OCI-LY1 (cell line): Measurements from ENCODE around the gene ZNF451.
A peak's percentile ranks its signal among the peaks of the same experiment; 100 is the strongest.
"Not testable (repeated sequence)": the region's sequence is repeated elsewhere in the genome, so short reads cannot be mapped to it uniquely, and the experiment has no call there.

Source experiments
- H2AFZ ChIP-seq: fragments of 200-600 bp; sonication (generic), shearing (Covaris generic); 2 replicates; pipeline ENCODE4 v1.6.0; 2014; ENCODE audit warnings: antibody characterized with exemption, mild to moderate bottlenecking, low read length
- H3F3A ChIP-seq: fragments of 200-600 bp; sonication (generic), shearing (Covaris generic); 2 replicates; pipeline ENCODE4 v1.6.0; 2014; ENCODE audit warnings: mild to moderate bottlenecking, antibody characterized with exemption, low read length, moderate library complexity; ENCODE audit not compliant: insufficient read depth
- H3K27ac ChIP-seq: fragments of 200-600 bp; sonication (generic); 2 replicates; pipeline ENCODE4 v1.5.1; 2014; ENCODE audit warnings: low read length, mixed run types, mild to moderate bottlenecking, low read depth; ENCODE audit not compliant: poor library complexity, severe bottlenecking
- H3K27me3 ChIP-seq: fragments of 200-600 bp; sonication (generic); 2 replicates; pipeline ENCODE4 v1.6.0; 2014; ENCODE audit warnings: antibody characterized with exemption, mild to moderate bottlenecking, low read length, moderate library complexity; ENCODE audit not compliant: insufficient read depth
- H3K36me3 ChIP-seq: fragments of 200-600 bp; sonication (generic); 2 replicates; pipeline ENCODE4 v1.6.1; 2014; ENCODE audit warnings: mild to moderate bottlenecking, antibody characterized with exemption, low read length, moderate library complexity, mixed read lengths; ENCODE audit not compliant: insufficient read depth
- H3K4me1 ChIP-seq: fragments of 200-600 bp; sonication (generic); 2 replicates; pipeline ENCODE4 v1.5.1; 2014; ENCODE audit warnings: mild to moderate bottlenecking, low read length, moderate library complexity; ENCODE audit not compliant: insufficient read depth, severe bottlenecking
- H3K4me2 ChIP-seq: fragments of 200-600 bp; sonication (generic), shearing (Covaris generic); 2 replicates; pipeline ENCODE4 v1.6.1; 2014; ENCODE audit warnings: low read length
- H3K4me3 ChIP-seq: fragments of 200-600 bp; sonication (generic); 2 replicates; pipeline ENCODE4 v1.5.1; 2014; ENCODE audit warnings: low read length, low read depth, mild to moderate bottlenecking, mixed read lengths; ENCODE audit not compliant: poor library complexity, severe bottlenecking
- H3K79me2 ChIP-seq: fragments of 200-600 bp; shearing (Covaris generic); 2 replicates; pipeline ENCODE4 v1.6.1; 2016; ENCODE audit warnings: mixed run types, low read length, mixed read lengths; ENCODE audit not compliant: insufficient read depth
- H3K9ac ChIP-seq: fragments of 200-600 bp; sonication (generic), shearing (Covaris generic); 2 replicates; pipeline ENCODE4 v1.6.1; 2014; ENCODE audit warnings: mild to moderate bottlenecking, low read length, mixed read lengths
- H3K9me2 ChIP-seq: fragments of 200-600 bp; sonication (generic), shearing (Covaris generic); 2 replicates; pipeline ENCODE4 v1.6.1; 2014; ENCODE audit warnings: low read depth, mild to moderate bottlenecking, low read length, mixed read lengths
- H3K9me3 ChIP-seq: fragments of 200-600 bp; shearing (Covaris generic); 2 replicates; pipeline ENCODE4 v1.6.1; 2014; ENCODE audit warnings: low read length, mixed read lengths
- H4K20me1 ChIP-seq: fragments of 200-600 bp; sonication (generic), shearing (Covaris generic); 2 replicates; pipeline ENCODE4 v1.6.0; 2016; ENCODE audit warnings: mild to moderate bottlenecking, low read length; ENCODE audit not compliant: insufficient read depth
- EZH2 ChIP-seq: fragments of 200-600 bp; sonication (generic), shearing (Covaris generic); IDR thresholded peaks from 2 replicates; pipeline ENCODE4 v1.8.0; 2017; ENCODE audit warnings: borderline replicate concordance, mixed run types, mild to moderate bottlenecking, antibody characterized with exemption, low read length, moderate library complexity, mixed read lengths
- TF ChIP-seq, protein P1 (sequence below): fragments of 200-600 bp; sonication (generic), shearing (Covaris generic); IDR thresholded peaks from 2 replicates; pipeline ENCODE4 v1.5.1; 2017; ENCODE audit warnings: mild to moderate bottlenecking, antibody characterized with exemption, low read length, moderate library complexity, mixed read lengths

The ZNF451 gene

DNA sequence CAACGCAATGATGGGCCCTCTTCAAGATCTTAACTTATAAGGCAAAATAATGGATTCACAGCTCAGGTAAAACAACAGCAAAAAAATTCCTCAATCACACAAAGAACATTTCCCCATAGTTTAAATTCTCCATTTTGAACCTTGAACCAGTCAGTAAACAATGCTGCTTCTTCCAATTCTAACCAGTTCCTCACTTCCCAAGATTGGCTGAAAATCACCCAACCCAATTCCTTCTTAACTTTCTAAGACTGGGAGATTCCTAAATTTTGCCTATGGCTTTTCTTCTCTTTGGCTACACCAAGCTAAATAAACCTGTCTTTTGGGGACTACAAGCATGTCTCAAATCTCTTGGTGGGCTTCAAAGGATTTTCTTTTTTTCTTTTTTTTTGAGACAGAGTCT lies 3.1 kb upstream of the ZNF451 start:
- H3K4me1 ChIP-seq, result peaks cover 14% of the 10 kb centered on the region
- no peak overlapping the region for H3K4me2 ChIP-seq
- H3F3A ChIP-seq, result no peaks in the 10 kb centered on the region

GRCh38 chr6:57087916-57088315 lies 2.1 kb upstream of the ZNF451 start:
- peaks cover 12% of the 10 kb centered on the region for H3K36me3 ChIP-seq
- TF ChIP-seq, protein P1, sequence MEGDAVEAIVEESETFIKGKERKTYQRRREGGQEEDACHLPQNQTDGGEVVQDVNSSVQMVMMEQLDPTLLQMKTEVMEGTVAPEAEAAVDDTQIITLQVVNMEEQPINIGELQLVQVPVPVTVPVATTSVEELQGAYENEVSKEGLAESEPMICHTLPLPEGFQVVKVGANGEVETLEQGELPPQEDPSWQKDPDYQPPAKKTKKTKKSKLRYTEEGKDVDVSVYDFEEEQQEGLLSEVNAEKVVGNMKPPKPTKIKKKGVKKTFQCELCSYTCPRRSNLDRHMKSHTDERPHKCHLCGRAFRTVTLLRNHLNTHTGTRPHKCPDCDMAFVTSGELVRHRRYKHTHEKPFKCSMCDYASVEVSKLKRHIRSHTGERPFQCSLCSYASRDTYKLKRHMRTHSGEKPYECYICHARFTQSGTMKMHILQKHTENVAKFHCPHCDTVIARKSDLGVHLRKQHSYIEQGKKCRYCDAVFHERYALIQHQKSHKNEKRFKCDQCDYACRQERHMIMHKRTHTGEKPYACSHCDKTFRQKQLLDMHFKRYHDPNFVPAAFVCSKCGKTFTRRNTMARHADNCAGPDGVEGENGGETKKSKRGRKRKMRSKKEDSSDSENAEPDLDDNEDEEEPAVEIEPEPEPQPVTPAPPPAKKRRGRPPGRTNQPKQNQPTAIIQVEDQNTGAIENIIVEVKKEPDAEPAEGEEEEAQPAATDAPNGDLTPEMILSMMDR, result no peak
- TF ChIP-seq EZH2, result no peak
- no peak overlapping the region for H3K9ac ChIP-seq
- no peak overlapping the region for H2AFZ ChIP-seq
- H3F3A ChIP-seq, result no peaks in the 10 kb centered on the region
- peaks cover 3% of the 10 kb centered on the region; the same call in 1 of the 2 replicates for H4K20me1 ChIP-seq
- no peaks in the 10 kb centered on the region for H3K9me2 ChIP-seq
- H3K27me3 ChIP-seq, result no peaks in the 10 kb centered on the region
- no peak overlapping the region for H3K27ac ChIP-seq
- H3K9me3 ChIP-seq, result no peaks in the 10 kb centered on the region
- peaks cover 25% of the 10 kb centered on the region for H3K4me1 ChIP-seq
- no peak overlapping the region for H3K4me2 ChIP-seq
- H3K79me2 ChIP-seq, result peaks cover 17% of the 10 kb centered on the region
- no peak overlapping the region for H3K4me3 ChIP-seq

More for the DNA sequence above, 3.1 kb upstream of the ZNF451 start:
- Histone ChIP-seq H3K9me3 (no peaks in the 10 kb centered on the region), H4K20me1 (no peaks in the 10 kb centered on the region), H3K79me2 (peaks cover 6% of the 10 kb centered on the region), H3K36me3 (peaks cover 1% of the 10 kb centered on the region; the same call in 1 of the 2 replicates), H2AFZ (no peak overlapping the region), H3K27ac (no peak overlapping the region), H3K9ac (no peak overlapping the region), H3K4me3 (no peak overlapping the region), H3K9me2 (no peaks in the 10 kb centered on the region), H3K27me3 (no peaks in the 10 kb centered on the region)
- TF ChIP-seq, protein P1, result no peak
- no peak for TF ChIP-seq EZH2

DNA sequence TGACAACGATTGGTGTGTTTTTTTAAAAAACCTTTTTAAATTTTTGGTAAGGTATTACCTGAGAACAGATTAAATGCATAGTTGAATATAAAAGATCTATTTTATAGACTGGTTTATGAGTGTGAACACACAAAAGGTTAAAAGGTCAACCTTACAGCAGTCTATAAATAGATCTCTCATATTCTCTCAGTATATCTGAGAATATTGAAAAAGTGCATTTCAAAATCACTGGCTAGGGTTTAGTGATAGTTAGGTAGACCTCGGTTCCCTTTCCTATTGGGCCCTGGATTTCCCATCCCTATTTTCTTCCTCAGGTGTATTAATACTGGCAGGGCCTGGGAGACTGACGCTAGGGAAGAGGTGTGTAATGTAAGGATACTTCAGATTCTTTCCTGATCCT lies 723 bp upstream of the ZNF451 start:
- no peaks in the 10 kb centered on the region for H3F3A ChIP-seq

DNA sequence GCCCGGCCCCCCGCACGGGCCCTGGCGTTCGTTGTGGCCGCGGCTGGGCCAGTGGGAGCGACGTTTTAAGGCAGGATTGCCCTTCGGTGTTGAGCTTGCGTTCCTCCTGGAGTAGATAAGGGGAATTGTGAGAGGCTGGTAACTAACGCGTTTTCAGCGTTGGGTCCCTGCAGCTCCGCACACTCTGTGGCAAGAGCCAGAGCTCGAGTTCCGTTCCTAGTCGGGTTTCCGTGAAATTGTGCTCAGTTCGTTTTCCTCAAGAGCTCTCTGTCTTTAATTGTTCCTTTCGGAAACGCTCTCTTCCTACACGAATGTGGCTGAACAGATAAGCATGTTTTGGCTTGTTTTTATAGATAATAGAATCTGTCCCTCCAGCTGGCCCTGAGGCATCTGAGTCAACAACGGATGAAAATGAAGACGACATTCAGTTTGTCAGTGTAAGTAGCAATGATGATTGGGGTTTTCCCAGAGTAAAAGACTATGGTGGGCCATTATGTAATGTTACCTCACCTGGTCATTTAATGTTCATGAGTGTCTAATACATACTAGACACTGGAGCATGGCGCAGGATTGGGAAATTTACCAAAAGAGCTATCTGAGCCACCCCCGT lies 575 bp downstream of the ZNF451 start:
- H2AFZ ChIP-seq, H3K4me2 ChIP-seq, H3K9me3 ChIP-seq, H3K9me2 ChIP-seq, H4K20me1 ChIP-seq, H3F3A ChIP-seq, H3K27me3 ChIP-seq: not testable (repeated sequence)
- H3K36me3 ChIP-seq, result peaks cover 30% of the 10 kb centered on the region
- peak overlapping the region; percentile 41 for H3K27ac ChIP-seq
- peak overlapping the region; percentile 69 for H3K4me3 ChIP-seq
- peak overlapping the region; percentile 74; the same call in 1 of the 2 replicates for H3K9ac ChIP-seq
- peaks cover 36% of the 10 kb centered on the region for H3K4me1 ChIP-seq
- H3K79me2 ChIP-seq, result peaks cover 43% of the 10 kb centered on the region

More for the DNA sequence above, 723 bp upstream of the ZNF451 start:
- H3K36me3 ChIP-seq, result peaks cover 23% of the 10 kb centered on the region
- H3K9me3 ChIP-seq, result no peaks in the 10 kb centered on the region
- peak overlapping the region; percentile 29 for H3K27ac ChIP-seq
- peak overlapping the region; percentile 99 for H2AFZ ChIP-seq
- H3K9ac ChIP-seq, result peak overlapping the region; percentile 68
- H3K27me3 ChIP-seq, result no peaks in the 10 kb centered on the region
- H3K9me2 ChIP-seq, result no peaks in the 10 kb centered on the region
- peaks cover 30% of the 10 kb centered on the region for H3K79me2 ChIP-seq
- H3K4me2 ChIP-seq, result peak overlapping the region; percentile 68
- H3K4me3 ChIP-seq, result peak overlapping the region; percentile 69
- TF ChIP-seq, protein P1, result no peak
- no peak for TF ChIP-seq EZH2
- H4K20me1 ChIP-seq, result peaks cover 3% of the 10 kb centered on the region; the same call in 1 of the 2 replicates
- peaks cover 36% of the 10 kb centered on the region for H3K4me1 ChIP-seq

DNA sequence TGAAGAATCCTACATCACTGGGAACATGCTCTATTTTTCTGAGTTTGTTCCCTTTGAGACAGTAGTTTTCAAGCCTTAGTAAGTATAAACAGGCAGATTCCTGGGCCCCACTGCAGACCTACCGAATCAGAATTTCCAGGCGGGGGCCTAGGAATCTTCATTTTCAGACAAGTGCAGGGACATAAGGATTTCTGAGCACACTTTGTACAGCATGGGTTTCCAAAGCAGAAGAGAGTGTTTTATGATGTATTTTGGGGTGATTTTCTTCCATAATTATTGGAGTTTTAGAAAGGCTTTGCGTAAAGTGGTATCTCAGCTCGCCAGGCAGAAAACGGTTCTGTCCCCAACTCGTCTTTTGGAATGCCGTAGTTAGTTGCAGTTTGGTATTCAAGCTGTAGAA lies 1.4 kb downstream of the ZNF451 start:
- H3K27me3 ChIP-seq, H3K9me2 ChIP-seq, H3K9me3 ChIP-seq, H3K27ac ChIP-seq, H4K20me1 ChIP-seq, H3F3A ChIP-seq, H2AFZ ChIP-seq: not testable (repeated sequence)
- peak overlapping the region; percentile 34 for H3K4me2 ChIP-seq
- peaks cover 33% of the 10 kb centered on the region for H3K36me3 ChIP-seq
- peaks cover 47% of the 10 kb centered on the region for H3K79me2 ChIP-seq
- H3K9ac ChIP-seq, result peak overlapping the region; percentile 40; the same call in 1 of the 2 replicates
- peaks cover 36% of the 10 kb centered on the region for H3K4me1 ChIP-seq
- H3K4me3 ChIP-seq, result peak overlapping the region; percentile 46
